Measurements from ENCODE around the gene LACTBL1. TPM values are rescaled to one million over a fixed set of nuclear protein-coding genes. Genes with fewer than 3 reads are reported as not detected.

The LACTBL1 gene
- total RNA-seq, 4 donors from 2014 or later = not detected

- Histone ChIP-seq H3K36me3 (no peaks in the 10 kb centered on the region), H3K4me1 (peaks cover 12% of the 10 kb centered on the region), H3K9me3 (no peaks in the 10 kb centered on the region), H3K27ac (no peak overlapping the region), H3K4me3 (no peak overlapping the region), H3K27me3 (peaks cover 65% of the 10 kb centered on the region)
- 87% methylated on average over 4 of the region's 7 CpGs for WGBS
- no peak for TF ChIP-seq EP300 (IDR thresholded peaks at IDR 0.05)
- no peak for TF ChIP-seq POLR2AphosphoS5 (IDR thresholded peaks at IDR 0.05)
- no peak for TF ChIP-seq POLR2A (IDR thresholded peaks at IDR 0.05)
- TF ChIP-seq CTCF (IDR thresholded peaks at IDR 0.05) = no peak
- DNase-seq (ENCODE audit: low spot score in 2 of 2) = no peak
Observed at GRCh38 chr1:22955146-22955545, 17.5 kb downstream of the LACTBL1 start.

DNA sequence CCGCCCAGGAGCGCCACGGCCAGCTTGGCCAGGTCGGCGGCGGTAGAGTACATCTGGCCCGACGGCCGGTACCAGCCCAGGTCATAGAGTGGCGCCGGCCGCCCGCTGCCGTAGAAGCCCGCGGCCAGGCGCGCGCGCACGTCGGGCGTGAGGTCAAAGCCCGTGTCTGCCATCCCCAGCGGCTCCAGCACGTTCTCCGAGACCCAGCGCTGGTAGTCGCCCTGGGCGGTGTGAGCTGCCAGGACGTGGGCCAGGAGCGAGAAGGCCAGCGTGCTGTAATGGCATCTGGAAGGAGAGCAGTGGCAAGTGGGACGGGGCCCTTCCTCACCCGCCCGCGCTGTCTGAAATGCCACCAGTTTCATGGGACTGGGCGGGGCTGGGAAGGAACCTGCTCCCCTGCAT, 18.9 kb downstream of the LACTBL1 start:
- no peaks in the 10 kb centered on the region for H3K36me3 ChIP-seq
- H3K27ac ChIP-seq = no peak overlapping the region
- no peaks in the 10 kb centered on the region for H3K9me3 ChIP-seq
- H3K4me1 ChIP-seq = peaks cover 12% of the 10 kb centered on the region
- WGBS = 63% methylated on average over 6 of the region's 38 CpGs
- DNase-seq (ENCODE audit: low spot score in 2 of 2) = no peak
- TF ChIP-seq EP300 (IDR thresholded peaks at IDR 0.05) (no peak), CTCF (IDR thresholded peaks at IDR 0.05) (no peak), POLR2AphosphoS5 (IDR thresholded peaks at IDR 0.05) (no peak), POLR2A (IDR thresholded peaks at IDR 0.05) (no peak)
- H3K27me3 ChIP-seq = peaks cover 60% of the 10 kb centered on the region
- H3K4me3 ChIP-seq = peak overlapping the region; percentile 34

GRCh38 chr1:22953057-22953739, 19.5 kb downstream of the LACTBL1 start:
- H3K27me3 ChIP-seq = peaks cover 55% of the 10 kb centered on the region
- peaks cover 12% of the 10 kb centered on the region for H3K4me1 ChIP-seq
- H3K9me3 ChIP-seq = no peaks in the 10 kb centered on the region
- DNase-seq (ENCODE audit: low spot score in 2 of 2) = peak; percentile 54 to 71
- no peak overlapping the region for H3K27ac ChIP-seq
- peak overlapping the region; percentile 34 for H3K4me3 ChIP-seq
- no peaks in the 10 kb centered on the region for H3K36me3 ChIP-seq
- TF ChIP-seq EP300 (IDR thresholded peaks at IDR 0.05) (no peak), POLR2A (IDR thresholded peaks at IDR 0.05) (no peak), CTCF (IDR thresholded peaks at IDR 0.05) (no peak), POLR2AphosphoS5 (IDR thresholded peaks at IDR 0.05) (no peak)
- 31% methylated on average over 13 of the region's 92 CpGs for WGBS

DNA sequence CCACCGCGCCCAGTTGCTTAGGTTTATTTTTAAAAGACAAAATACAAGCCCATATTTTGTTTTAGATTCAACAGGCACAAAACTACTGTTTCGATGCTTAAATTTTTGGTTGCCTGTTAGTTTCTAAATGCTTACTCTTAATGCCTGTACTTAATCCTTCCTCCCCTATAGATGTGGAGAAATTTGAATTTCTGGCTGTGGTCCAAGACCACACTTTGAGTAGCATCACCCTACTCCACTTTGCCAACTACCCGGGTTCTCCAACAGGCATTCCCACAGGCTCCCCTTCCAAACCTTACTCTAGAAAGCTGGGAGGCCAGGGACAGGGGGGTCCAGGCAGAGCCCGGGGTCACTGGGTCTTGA, 20.0 kb downstream of the LACTBL1 start:
- TF ChIP-seq POLR2A (IDR thresholded peaks at IDR 0.05) = no peak
- TF ChIP-seq EP300 (IDR thresholded peaks at IDR 0.05) = no peak
- no peak for DNase-seq (ENCODE audit: low spot score in 2 of 2)
- Histone ChIP-seq H3K4me1 (peaks cover 12% of the 10 kb centered on the region), H3K9me3 (no peaks in the 10 kb centered on the region), H3K36me3 (no peaks in the 10 kb centered on the region), H3K27me3 (peaks cover 55% of the 10 kb centered on the region), H3K27ac (no peak overlapping the region), H3K4me3 (no peak overlapping the region)
- WGBS = 73% methylated on average over 5 of the region's 5 CpGs

GRCh38 chr1:22951796-22952195, 20.9 kb downstream of the LACTBL1 start:
- 51% methylated on average over 3 of the region's 3 CpGs for WGBS
- H3K4me1 ChIP-seq = peaks cover 12% of the 10 kb centered on the region
- TF ChIP-seq POLR2A (IDR thresholded peaks at IDR 0.05) (no peak), POLR2AphosphoS5 (IDR thresholded peaks at IDR 0.05) (no peak), EP300 (IDR thresholded peaks at IDR 0.05) (no peak), CTCF (IDR thresholded peaks at IDR 0.05) (no peak)
- no peak for DNase-seq (ENCODE audit: low spot score in 2 of 2)
- H3K4me3 ChIP-seq = no peak overlapping the region
- H3K27ac ChIP-seq = no peak overlapping the region
- no peaks in the 10 kb centered on the region for H3K9me3 ChIP-seq
- H3K36me3 ChIP-seq = no peaks in the 10 kb centered on the region
- H3K27me3 ChIP-seq = peaks cover 55% of the 10 kb centered on the region
